RWPE2 (cell line): ENCODE data around the gene HEXIM2.
A peak's percentile ranks its signal among the peaks of the same experiment; 100 is the strongest.

Experiments used
- ATAC-seq: fragments of 200-7000 bp; cut with Tn5 transposase; 3 replicates; pipeline ENCODE4 v1.9.1; 2021; ENCODE audit warnings: low read depth
- DNase-seq: peaks from one replicate; pipeline ENCODE4 v3.0.0-alpha.2; 2020; ENCODE audit warnings: low spot score
- H3K27ac ChIP-seq: fragments of 450-650 bp; 2 replicates; pipeline ENCODE4 v1.5.1; 2017; ENCODE audit warnings: mild to moderate bottlenecking; ENCODE audit not compliant: poor library complexity, severe bottlenecking
- H3K27me3 ChIP-seq: fragments of 250-450 bp; sonication (Bioruptor Pico); 2 replicates; pipeline ENCODE4 v1.5.1; 2021; ENCODE audit warnings: mild to moderate bottlenecking, moderate library complexity; ENCODE audit not compliant: insufficient read depth, poor library complexity, severe bottlenecking
- H3K36me3 ChIP-seq: fragments of 250-450 bp; sonication (Bioruptor Pico); 2 replicates; pipeline ENCODE4 v1.5.1; 2020; ENCODE audit warnings: low read depth, mild to moderate bottlenecking, moderate library complexity
- H3K4me1 ChIP-seq: fragments of 250-450 bp; sonication (Bioruptor Pico); 2 replicates; pipeline ENCODE4 v1.5.1; 2021; ENCODE audit warnings: mild to moderate bottlenecking, moderate library complexity; ENCODE audit not compliant: insufficient read depth, poor library complexity, severe bottlenecking
- H3K4me3 ChIP-seq: fragments of 250-450 bp; sonication (Bioruptor Pico); 2 replicates; pipeline ENCODE4 v1.5.1; 2021; ENCODE audit warnings: mild to moderate bottlenecking, moderate library complexity; ENCODE audit not compliant: severe bottlenecking
- H3K9me3 ChIP-seq: fragments of 250-450 bp; sonication (Bioruptor Pico); 2 replicates; pipeline ENCODE4 v1.5.1; 2021; ENCODE audit warnings: mild to moderate bottlenecking, moderate library complexity; ENCODE audit not compliant: severe bottlenecking
- CTCF ChIP-seq: fragments of 450-650 bp; IDR thresholded peaks from one replicate; pipeline ENCODE4 v1.5.1; 2017; ENCODE audit warnings: mild to moderate bottlenecking, moderate library complexity; ENCODE audit not compliant: poor library complexity, severe bottlenecking

The HEXIM2 gene

GRCh38 chr17:45168991-45169752 lies 7.5 kb downstream of the HEXIM2 start:
- Histone ChIP-seq H3K9me3 (no peaks in the 10 kb centered on the region), H3K4me3 (no peak overlapping the region), H3K4me1 (peaks cover 13% of the 10 kb centered on the region), H3K27me3 (no peaks in the 10 kb centered on the region), H3K36me3 (no peaks in the 10 kb centered on the region), H3K27ac (peak overlapping the region; percentile 98)
- no peak for TF ChIP-seq CTCF
- DNase-seq (no peak), ATAC-seq (no peak)

- Histone ChIP-seq H3K4me1 (peaks cover 15% of the 10 kb centered on the region), H3K36me3 (no peaks in the 10 kb centered on the region), H3K9me3 (no peaks in the 10 kb centered on the region), H3K4me3 (peak overlapping the region; percentile 37), H3K27ac (peak overlapping the region; percentile 98), H3K27me3 (no peaks in the 10 kb centered on the region)
- ATAC-seq (no peak), DNase-seq (no peak)
- no peak for TF ChIP-seq CTCF
Measured at GRCh38 chr17:45170280-45170930, 8.7 kb downstream of the HEXIM2 start.

- H3K27me3 ChIP-seq, result no peaks in the 10 kb centered on the region
- H3K27ac ChIP-seq, result peak overlapping the region; percentile 98
- TF ChIP-seq CTCF, result no peak
- peaks cover 20% of the 10 kb centered on the region for H3K4me1 ChIP-seq
- ATAC-seq, result peak; percentile 71
- H3K36me3 ChIP-seq, result no peaks in the 10 kb centered on the region
- no peaks in the 10 kb centered on the region for H3K9me3 ChIP-seq
- H3K4me3 ChIP-seq, result peak overlapping the region; percentile 37
- DNase-seq, result peak; percentile 95
Measured at GRCh38 chr17:45170931-45171337, 9.3 kb downstream of the HEXIM2 start.

DNA sequence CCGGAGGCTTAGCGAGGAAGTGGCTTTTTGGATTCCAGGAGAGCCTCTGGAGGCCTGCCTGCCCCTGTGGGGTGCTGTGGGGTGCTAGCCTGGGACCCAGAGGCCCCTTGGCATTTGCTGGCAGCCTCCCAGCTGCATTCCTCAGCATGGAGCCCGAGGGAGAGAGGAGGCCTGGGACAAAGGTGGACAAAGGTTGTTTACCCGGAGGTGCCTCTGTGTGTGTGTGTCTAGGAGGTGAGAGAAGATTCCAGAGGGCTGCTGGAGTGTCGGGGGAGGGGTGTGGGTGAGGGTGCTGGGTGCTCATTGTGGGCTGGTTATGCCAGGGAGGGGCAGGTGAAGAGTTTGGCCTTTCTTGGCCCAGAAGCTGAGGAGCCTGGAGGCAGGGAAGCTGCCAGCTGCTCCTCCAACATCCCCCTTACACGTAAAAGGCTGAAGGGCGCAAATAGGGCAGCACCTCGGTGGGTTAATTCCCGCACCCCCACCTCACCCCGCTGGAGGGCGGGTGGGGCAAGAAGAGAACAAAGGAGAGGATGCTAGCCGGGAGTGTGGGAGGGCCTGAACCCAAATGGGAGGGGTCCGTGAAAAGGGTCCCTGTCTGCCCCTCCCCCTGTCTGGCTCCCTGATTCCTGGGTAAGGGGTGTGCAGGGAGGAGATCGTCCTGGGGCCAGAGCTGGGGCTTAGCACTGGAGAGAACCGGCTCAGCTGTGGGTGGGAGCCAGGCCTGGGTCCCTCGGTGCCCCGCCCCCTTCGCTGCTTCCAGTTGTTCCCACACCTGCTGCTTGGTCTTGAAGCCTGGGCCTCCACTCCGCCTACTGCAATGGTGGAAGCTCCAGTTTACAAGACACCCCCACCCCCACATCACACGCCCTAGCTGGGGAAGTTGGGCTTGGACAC lies 9.9 kb downstream of the HEXIM2 start:
- ATAC-seq (peak; percentile 35), DNase-seq (peak; percentile 93)
- Histone ChIP-seq H3K9me3 (no peaks in the 10 kb centered on the region), H3K36me3 (no peaks in the 10 kb centered on the region), H3K4me1 (peaks cover 27% of the 10 kb centered on the region), H3K27me3 (no peaks in the 10 kb centered on the region), H3K27ac (peak overlapping the region; percentile 98), H3K4me3 (peak overlapping the region; percentile 37)
- TF ChIP-seq CTCF, result no peak
